ENCODE data around the gene TCF25.
A peak's percentile ranks its signal among the peaks of the same experiment; 100 is the strongest.
"Not testable (repeated sequence)": the region's sequence is repeated elsewhere in the genome, so short reads cannot be mapped to it uniquely, and the experiment has no call there.

TCF25 gene

GRCh38 chr16:89919535-89920406 lies 46.4 kb downstream of the TCF25 start:
- DNase-seq (ENCODE audit: low read depth in 2 of 2): no peak

DNA sequence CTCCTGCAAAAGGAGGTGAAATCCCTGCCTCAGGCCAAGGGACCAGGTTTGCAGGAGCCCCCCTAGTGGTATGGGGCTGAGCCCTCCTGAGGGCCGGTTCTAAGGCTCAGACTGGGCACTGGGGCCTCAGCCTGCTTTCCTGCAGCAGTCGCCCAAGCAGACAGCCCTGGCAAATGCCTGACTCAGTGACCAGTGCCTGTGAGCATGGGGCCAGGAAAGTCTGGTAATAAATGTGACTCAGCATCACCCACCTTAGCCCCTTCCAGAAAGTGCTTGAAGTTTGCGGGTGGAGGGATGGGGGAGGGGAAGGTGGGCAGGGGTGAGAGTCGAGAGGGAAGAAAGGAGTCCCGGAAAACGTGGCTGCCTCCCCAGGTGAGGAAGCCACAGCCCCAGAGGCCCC lies 47.3 kb downstream of the TCF25 start:
- DNase-seq (ENCODE audit: low read depth in 2 of 2): no peak

- DNase-seq (ENCODE audit: low read depth in 2 of 2): no peak
Measured at GRCh38 chr16:89921131-89921701, 47.8 kb downstream of the TCF25 start.

DNA sequence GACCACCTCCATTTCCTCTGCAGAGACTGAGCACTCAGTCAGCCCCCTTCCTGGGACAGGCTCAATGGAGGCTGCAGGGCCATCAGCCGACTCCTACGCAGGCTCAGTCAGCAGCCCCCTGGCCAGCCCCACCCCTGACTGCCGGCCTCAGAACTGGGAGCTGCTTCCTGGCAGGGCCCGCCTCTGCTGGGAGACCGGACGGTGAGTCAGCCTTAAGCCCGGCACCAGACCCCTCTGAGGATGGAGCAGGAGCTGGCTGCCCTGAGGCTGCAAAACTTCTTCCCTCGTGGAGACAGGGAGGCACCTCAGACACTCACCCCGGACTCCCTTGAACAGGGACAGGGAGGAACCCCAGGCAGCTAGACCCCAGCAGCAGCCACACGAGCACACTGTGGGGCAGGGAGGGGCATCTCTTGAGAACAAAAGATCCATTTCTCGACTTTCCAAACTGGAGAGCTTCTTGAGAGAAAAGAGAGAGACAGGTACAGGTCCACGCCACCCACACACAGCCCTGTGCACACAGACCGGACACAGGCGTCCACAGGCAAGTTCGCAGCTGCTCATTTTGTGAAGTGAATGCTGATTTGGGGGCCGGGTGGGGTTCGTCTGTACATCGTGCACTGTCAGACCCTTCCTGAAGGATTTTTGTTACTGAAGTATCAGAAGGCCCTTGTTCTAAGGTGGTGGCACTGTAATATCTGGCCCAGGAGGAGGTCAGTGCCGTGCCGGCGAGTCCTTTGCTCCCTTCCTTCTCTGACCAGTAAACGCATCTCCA lies 48.5 kb downstream of the TCF25 start:
- DNase-seq (ENCODE audit: low read depth in 2 of 2): no peak

DNA sequence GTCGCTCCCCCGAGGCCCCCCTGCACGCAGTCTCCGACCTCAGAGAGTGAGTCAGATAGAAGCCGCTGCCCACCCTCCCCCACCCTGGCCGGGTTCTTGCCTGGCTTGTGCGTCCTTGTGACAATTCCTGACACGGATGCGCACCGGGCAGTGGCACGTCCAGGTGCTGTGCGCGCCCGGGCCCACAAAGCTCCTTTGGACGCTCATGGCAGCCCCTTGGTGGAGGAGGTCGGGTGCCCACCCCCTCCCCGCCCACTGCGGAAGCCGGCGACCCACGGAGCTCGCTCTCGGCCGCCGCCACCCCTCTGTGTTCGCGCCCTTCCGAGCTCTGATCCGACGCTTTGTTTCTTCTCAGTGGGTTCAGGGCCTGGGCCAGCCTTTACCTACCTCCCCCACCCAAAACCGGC lies 49.1 kb downstream of the TCF25 start:
- no peak for DNase-seq (ENCODE audit: low read depth in 2 of 2)

DNA sequence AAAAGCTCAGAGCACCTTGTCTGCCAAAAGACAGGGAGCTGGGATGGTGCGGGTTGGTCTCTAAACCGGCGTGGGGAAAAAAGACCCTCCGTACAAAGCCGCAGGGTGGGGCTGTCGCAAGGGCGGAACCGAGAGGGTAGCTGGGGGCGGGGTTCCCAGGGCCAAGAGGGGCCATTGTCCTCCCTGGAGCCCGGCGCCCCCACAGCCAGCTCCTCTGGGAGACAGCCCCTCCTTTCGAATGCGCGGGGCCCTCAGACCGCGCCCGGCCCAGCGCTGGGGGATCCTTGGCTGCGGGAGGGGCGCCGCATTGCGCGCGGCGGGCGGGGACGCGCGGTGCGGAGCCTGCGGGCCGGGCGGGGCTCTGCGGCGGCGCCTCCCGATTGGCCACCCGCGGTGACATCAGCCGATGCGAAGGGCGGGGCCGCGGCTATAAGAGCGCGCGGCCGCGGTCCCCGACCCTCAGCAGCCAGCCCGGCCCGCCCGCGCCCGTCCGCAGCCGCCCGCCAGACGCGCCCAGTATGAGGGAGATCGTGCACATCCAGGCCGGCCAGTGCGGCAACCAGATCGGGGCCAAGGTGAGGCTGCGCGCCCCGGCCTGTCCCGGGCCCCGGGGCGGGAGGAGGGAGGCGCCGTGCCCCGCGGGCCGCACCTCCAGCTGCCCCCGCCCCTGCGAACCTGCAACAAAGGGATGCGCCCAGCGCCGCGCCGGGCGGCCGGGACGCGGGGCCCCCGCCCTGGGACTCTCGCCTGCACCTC lies 49.7 kb downstream of the TCF25 start, which contains the start of gene TUBB3:
TUBB3 (plus strand) TSS at position 459 of the 756 bp plus-strand sequence; CDS start at position 519, 60 bp downstream.
- DNase-seq (ENCODE audit: low read depth in 2 of 2): peak in 1 of 2 experiments; percentile 44

DNA sequence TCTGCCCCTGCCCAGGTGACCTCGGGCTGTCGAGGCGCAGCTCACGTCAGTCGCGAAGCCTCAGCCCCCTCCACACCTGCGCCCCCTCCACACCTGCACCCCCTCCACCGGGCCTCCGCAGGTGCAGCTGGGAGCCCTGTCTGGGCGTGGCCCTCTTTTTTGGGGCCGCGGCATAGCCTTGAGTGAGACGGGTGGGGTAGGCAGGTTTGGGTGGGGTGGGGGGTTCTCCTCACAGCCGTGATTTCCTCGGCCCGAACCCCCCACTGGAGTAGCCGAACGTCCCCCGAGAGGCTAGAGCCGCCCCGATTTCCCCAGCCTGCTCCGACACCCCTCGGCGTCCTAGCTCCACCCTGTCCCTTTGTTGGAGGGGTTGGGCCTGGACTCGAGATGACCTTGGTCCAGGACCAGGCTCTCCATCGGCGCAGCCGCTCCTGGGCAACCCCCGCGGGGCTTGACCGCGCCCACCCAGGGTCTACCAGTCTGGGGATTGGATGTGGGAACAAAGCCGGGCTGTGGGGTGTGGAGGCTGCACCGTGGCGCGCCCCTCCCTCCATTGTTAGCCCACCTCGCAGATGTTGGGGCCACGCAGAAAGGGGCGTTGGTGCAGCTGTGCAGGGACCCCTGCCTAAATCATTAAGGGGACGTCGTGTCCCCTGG lies 50.4 kb downstream of the TCF25 start:
- DNase-seq (ENCODE audit: low read depth in 2 of 2): no peak

- DNase-seq (ENCODE audit: low read depth in 2 of 2): no peak
Measured at GRCh38 chr16:89924297-89924924, 51.0 kb downstream of the TCF25 start.

- no peak for DNase-seq (ENCODE audit: low read depth in 2 of 2)
Measured at GRCh38 chr16:89924925-89925307, 51.5 kb downstream of the TCF25 start.

- no peak for DNase-seq (ENCODE audit: low read depth in 2 of 2)
Measured at GRCh38 chr16:89925596-89926079, 52.2 kb downstream of the TCF25 start.

DNA sequence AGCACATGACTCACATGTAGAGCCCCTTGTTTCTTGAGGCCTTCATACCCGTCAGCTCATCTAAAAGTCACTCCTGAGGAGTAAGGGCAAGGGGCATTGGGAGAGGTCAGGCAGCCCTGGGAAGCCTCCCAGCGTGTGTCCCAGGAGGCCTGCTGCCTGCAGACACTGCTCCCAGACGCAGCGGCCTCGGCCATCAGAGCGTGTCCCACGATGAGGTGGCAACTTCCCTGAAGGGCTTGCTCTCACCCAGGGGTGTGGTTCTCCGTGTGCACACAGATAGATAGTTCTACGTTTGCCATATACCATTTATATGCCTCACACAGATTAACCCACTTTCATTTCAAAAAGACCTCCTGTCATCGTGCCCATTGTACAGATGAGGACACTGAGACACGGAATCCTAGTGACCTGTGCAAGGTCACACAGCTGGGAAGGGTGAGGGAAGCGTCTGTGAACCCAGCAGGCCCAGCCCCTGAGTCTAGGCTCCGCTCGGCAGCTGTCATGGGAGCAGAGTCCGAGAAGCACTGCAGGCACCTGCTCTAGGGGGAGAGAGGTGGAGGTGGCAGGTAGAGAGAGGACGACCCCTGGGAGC lies 58.0 kb downstream of the TCF25 start:
- no peak for DNase-seq (ENCODE audit: low read depth in 2 of 2)

DNA sequence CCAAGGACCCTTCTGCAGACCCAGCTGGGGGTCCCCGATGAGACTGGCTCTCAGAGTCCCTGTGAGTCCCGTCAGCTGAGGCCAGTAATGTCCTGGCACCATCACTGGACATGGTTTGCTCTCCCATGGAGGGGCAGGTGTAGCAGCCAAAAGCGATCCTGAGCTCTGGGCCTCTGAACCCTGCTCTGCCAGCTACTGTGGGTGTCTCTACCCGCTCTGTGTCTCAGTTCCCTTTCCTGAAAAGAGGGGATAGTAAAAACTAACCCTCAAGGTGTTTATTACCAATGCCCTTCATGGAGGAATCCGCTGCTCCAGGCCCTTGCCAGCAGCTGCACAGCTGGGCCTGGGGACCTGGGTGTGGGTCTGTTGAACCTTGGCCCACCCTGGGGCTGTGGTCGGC lies 58.6 kb downstream of the TCF25 start:
- DNase-seq (ENCODE audit: low read depth in 2 of 2): no peak

DNA sequence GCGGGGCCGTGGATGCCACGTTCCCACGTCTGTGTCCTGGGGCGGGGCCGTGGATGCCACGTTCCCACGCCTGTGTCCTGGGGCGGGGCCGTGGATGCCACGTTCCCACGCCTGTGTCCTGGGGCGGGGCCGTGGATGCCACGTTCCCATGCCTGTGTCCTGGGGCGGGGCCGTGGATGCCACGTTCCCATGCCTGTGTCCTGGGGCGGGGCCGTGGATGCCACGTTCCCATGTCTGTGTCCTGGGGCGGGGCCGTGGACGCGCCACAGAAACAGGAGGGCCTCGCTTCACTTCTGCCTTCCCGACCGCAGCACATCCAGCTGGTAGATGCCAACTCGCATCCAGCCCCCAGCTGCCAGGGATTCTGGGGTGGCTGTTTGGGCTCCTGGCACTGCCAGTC lies 60.6 kb downstream of the TCF25 start:
- not testable (repeated sequence) for DNase-seq (ENCODE audit: low read depth in 2 of 2)

- no peak for DNase-seq (ENCODE audit: low read depth in 2 of 2)
Measured at GRCh38 chr16:89934611-89935553, 61.5 kb downstream of the TCF25 start.

- DNase-seq (ENCODE audit: low read depth in 2 of 2): not testable (repeated sequence)
Measured at GRCh38 chr16:89935620-89936019, 62.2 kb downstream of the TCF25 start.

GRCh38 chr16:89936034-89936433 lies 62.6 kb downstream of the TCF25 start:
- DNase-seq (ENCODE audit: low read depth in 2 of 2): no peak

- no peak for DNase-seq (ENCODE audit: low read depth in 2 of 2)
Measured at GRCh38 chr16:89936508-89936907, 63.1 kb downstream of the TCF25 start.

DNA sequence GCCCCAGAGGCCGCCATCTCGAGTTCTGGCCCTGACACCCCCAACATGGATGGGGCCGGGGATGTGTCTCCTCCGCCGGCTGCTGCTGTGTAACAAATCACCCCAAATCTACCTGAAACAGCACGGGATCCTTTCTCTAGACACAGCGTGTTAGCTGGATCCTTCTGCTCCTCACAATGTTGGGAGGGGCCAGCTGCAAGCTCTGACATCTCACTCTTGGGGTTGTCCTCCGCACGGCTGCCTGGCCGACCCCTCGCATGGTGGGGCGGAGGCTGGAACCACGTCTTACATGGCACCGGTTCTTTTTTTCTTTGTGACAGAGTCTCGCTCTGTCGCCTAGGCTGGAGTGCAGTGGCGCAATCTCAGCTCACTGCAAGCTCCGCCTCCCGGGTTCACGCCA lies 63.6 kb downstream of the TCF25 start:
- DNase-seq (ENCODE audit: low read depth in 2 of 2): no peak
